BJ (cell line): ENCODE data around the gene CCDC126. TPM values are rescaled to one million over a fixed set of nuclear protein-coding genes. Genes with fewer than 3 reads are reported as not detected.

Experiments used
- CTCF ChIA-PET: fragments of 350-600 bp; formaldehyde crosslinking; extraction: SDS; loops from one replicate; lab custom pipeline; 2021; ENCODE audit warnings: antibody characterized with exemption, inconsistent platforms; lab: Yijun Ruan, JAX
- POLR2A ChIA-PET: fragments of 300-600 bp; sonication (Branson Sonifier 250); formaldehyde crosslinking; extraction: SDS; loops from one replicate; lab custom pipeline; 2021; ENCODE audit warnings: antibody characterized with exemption; lab: Charles Lee
- DNase-seq: peaks from one replicate; pipeline ENCODE4 v3.0.0-alpha.2; 2011; ENCODE audit warnings: low read depth
- H3K27me3 ChIP-seq: 2 replicates; pipeline ENCODE4 v1.6.0; 2011; ENCODE audit warnings: low read length; ENCODE audit not compliant: control insufficient read depth, insufficient read depth
- H3K36me3 ChIP-seq: 2 replicates; pipeline ENCODE4 v1.5.1; 2011; ENCODE audit warnings: low read length; ENCODE audit not compliant: control insufficient read depth, insufficient read depth
- H3K4me3 ChIP-seq: 2 replicates; pipeline ENCODE4 v1.5.1; 2011; ENCODE audit warnings: low read depth, mild to moderate bottlenecking, control low read depth, low read length
- polyA plus RNA-seq: library from polyadenylated mRNA; depleted of rRNA; stranded (reverse); fragments of >200 nt; gene quantifications from 2 replicates; pipeline ENCODE4 v1.2.3, GENCODE V29; 2011
- TF ChIP-seq, protein P1 (sequence below): IDR thresholded peaks from 2 replicates; pipeline ENCODE4 v1.5.1; 2011; ENCODE audit warnings: low read depth, mild to moderate bottlenecking, control low read depth, inconsistent platforms, low read length, moderate library complexity; ENCODE audit not compliant: insufficient read depth

Gene CCDC126
- polyA plus RNA-seq, 1 experiment: 2.4 TPM

DNA sequence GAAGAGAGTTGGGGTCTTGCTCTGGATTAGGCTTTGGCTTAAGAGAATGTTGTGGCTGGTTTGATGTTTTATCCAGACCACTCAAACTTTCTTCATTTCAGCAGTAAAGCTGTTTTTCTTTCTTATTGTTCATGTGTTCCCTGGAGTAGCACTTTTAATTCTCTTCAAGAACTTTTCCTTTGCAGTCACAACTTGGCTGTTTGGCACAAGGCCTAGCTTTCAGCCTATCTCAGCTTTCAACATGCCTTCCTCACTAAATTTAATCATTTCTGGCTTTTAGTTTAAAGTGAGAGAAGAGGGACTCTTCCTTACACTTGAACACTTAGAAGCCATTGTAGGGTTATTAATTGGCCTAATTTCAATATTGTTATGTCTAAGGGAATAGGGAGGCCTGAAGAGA lies 18.1 kb downstream of the CCDC126 start:
- CTCF ChIA-PET: no interaction called here
- no peak for DNase-seq
- H3K4me3 ChIP-seq: no peak overlapping the region
- H3K36me3 ChIP-seq: no peaks in the 10 kb centered on the region
- TF ChIP-seq, protein P1, sequence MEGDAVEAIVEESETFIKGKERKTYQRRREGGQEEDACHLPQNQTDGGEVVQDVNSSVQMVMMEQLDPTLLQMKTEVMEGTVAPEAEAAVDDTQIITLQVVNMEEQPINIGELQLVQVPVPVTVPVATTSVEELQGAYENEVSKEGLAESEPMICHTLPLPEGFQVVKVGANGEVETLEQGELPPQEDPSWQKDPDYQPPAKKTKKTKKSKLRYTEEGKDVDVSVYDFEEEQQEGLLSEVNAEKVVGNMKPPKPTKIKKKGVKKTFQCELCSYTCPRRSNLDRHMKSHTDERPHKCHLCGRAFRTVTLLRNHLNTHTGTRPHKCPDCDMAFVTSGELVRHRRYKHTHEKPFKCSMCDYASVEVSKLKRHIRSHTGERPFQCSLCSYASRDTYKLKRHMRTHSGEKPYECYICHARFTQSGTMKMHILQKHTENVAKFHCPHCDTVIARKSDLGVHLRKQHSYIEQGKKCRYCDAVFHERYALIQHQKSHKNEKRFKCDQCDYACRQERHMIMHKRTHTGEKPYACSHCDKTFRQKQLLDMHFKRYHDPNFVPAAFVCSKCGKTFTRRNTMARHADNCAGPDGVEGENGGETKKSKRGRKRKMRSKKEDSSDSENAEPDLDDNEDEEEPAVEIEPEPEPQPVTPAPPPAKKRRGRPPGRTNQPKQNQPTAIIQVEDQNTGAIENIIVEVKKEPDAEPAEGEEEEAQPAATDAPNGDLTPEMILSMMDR: no peak
- no peaks in the 10 kb centered on the region for H3K27me3 ChIP-seq
- POLR2A ChIA-PET: no interaction called here

DNA sequence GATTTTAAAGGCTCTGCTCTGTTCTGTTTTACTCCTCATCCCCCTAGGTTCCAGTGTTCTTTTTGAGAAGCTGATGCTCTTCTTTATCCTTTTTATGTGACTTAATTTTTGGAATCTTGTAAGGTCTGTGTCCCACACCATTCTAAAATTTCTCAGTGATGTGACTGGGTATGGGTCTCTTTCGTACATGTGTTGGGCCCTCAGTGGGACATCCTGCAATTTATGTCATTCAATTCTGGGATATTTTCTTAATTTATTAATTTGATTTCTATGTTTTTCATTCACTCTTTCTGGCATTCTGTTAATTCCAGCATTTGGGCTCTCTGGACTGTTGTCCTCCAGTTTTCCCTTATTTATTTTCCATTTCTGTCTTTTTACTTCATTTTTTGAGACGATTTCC lies 19.4 kb downstream of the CCDC126 start:
- POLR2A ChIA-PET: no interaction called here
- Histone ChIP-seq H3K4me3 (no peak overlapping the region), H3K36me3 (no peaks in the 10 kb centered on the region), H3K27me3 (no peaks in the 10 kb centered on the region)
- no peak for DNase-seq
- CTCF ChIA-PET: no interaction called here
- TF ChIP-seq, protein P1: no peak

DNA sequence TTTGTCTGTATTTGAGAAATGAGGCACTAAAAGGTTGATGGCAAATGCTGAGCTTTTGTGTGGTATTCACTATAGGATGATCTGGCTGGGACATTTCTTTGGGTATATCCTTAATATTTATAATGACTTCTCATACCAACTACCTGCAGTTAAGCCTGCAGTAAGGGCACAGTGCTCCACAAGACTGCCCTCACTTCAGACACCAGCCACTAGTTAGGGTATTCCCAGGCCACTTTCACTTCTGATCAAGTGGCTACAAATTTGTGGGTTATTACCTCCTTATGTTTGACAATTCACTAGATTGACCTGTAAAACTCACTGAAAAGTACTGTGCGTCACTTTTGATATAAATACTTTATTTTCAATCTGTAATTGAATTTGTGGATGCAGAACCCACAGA lies 20.3 kb downstream of the CCDC126 start:
- CTCF ChIA-PET: interaction anchor here (0.9 kb wide), 1 partner anchor 47 kb away, joined by 3 read pairs; no protein-coding TSS in a partner anchor
- H3K4me3 ChIP-seq: no peak overlapping the region
- TF ChIP-seq, protein P1: no peak
- no peak for DNase-seq
- no peaks in the 10 kb centered on the region for H3K27me3 ChIP-seq
- POLR2A ChIA-PET: no interaction called here
- H3K36me3 ChIP-seq: no peaks in the 10 kb centered on the region

DNA sequence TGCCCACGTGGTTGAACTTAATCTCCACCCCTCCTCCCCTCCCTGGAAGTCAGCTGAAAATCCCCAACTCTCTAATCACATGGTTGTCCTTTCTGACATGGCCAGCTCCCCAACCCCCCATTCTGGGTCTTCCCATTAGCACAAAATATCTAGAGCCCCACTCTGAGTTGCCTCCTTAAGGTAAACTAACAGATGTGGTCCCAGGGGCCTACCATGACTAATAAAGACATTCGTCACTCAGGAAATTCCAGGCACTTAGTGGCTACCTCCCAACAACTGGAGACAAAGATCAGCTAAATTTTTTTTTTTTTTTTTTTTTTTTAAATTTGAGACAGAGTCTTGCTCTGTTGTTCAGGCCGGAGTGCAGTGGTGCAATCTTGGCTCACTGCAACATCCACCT lies 21.1 kb downstream of the CCDC126 start:
- H3K27me3 ChIP-seq: no peaks in the 10 kb centered on the region
- no peak overlapping the region for H3K4me3 ChIP-seq
- H3K36me3 ChIP-seq: no peaks in the 10 kb centered on the region
- no peak for DNase-seq
- CTCF ChIA-PET: interaction anchor here (0.9 kb wide), 1 partner anchor 47 kb away, joined by 3 read pairs; no protein-coding TSS in a partner anchor
- POLR2A ChIA-PET: no interaction called here
- TF ChIP-seq, protein P1: no peak

DNA sequence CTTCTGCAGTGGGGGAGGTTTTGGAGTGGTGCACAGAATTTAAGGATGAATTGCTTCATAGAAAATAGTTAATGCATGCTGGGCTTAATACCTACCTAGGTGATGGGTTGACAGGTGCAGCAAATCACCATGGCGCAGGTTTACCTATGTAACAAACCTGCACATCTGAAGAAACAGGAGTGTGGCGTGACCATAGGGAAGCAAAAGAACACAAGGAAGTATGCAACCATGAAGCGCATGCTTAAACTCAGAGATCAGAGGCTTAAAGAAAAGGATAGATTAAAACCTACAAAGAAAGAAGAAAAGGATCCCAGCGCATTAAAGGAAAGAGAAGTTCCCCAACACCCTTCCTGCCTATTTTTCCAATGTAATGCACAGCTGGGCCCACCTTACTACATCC lies 22.0 kb downstream of the CCDC126 start:
- ChIA-PET POLR2A (no interaction called here), CTCF (no interaction called here)
- no peak for DNase-seq
- Histone ChIP-seq H3K27me3 (no peaks in the 10 kb centered on the region), H3K4me3 (no peak overlapping the region), H3K36me3 (no peaks in the 10 kb centered on the region)
- TF ChIP-seq, protein P1: no peak
